ENCODE results near the gene TCP11.

TCP11 gene

GRCh38 chr6:35096129-35096862, 44.8 kb downstream of the TCP11 start:
- DNase-seq (ENCODE audit: extremely low spot score, insufficient read length, low read depth) = no peak
- FAIRE-seq = no peak

- FAIRE-seq (no peak), DNase-seq (ENCODE audit: extremely low spot score, insufficient read length, low read depth) (no peak)
These were observed 47.0 kb downstream of the TCP11 start for GRCh38 chr6:35094183-35094582.

DNA sequence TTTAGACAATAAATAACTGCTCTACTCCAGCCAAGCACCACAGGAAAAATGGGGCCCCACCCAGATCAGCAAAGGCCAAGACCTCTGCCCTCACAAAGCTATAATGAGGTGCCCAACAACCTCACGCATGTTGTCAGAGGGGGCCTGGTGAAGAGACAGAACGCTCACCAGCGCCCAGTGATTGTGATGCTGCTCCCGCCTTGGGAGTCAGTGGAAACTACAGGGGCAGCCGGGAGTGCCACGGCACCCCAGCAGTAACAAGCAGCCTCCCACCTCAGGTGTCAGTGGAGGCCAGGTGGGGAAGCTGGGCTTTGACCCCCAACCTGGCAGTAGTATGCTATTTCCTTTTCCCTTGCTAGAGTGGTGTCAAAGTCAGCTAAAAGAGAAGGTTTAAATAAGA, 47.4 kb downstream of the TCP11 start:
- no peak for DNase-seq (ENCODE audit: extremely low spot score, insufficient read length, low read depth)
- no peak for FAIRE-seq

DNA sequence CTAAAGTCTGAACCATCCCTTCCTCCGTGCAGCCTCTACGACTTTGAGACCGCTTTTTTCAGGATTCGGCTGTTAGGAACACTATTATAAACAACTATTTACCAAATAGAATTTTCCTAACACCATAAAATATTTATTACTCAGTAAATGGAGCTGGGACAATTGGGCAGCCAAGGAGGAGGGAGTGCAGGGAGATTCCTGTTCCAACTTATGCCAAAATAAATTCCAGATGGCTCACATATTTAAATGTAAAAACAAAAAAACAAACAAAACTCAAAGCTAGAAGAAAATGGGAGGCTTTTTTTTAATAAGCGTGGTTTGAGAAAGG, 48.1 kb downstream of the TCP11 start:
- FAIRE-seq (no peak), DNase-seq (ENCODE audit: extremely low spot score, insufficient read length, low read depth) (no peak)

- DNase-seq (ENCODE audit: extremely low spot score, insufficient read length, low read depth) (no peak), FAIRE-seq (no peak)
These were observed 48.6 kb downstream of the TCP11 start for GRCh38 chr6:35092362-35093117.

DNA sequence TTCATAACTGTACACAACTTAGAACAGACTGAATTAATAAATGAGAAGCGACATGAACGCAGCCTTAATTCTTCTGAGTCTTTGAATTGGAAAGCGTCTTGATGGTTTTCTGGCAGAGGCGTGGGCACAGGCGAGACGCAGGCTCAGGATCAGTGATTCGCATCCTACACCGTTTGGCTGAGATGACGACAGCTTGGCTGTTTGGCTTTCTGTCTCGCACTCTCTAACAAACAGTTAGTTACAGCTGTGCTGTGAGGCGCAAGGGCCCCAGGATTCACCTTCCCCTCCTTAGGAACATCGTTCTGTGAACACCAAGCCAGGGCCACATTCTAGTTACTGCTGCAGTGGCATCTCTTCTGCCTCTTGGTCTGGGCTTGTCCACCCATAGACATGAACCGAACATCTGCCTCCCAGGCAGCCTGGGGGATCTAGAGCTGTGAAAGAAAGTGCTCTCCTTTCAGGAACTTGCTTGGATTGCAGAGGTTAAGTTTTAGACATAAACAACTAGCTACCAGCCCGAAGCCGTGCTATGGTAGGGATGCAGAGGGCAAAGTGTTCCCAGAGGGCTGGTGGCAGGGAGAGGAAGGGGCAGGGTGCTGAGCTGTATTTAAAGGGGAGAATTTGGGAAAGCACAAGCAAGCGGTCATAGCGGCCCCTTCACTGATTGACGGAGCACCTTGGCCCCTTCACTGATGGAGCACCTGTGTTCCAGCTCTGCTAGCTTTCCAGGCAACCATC, 49.6 kb downstream of the TCP11 start:
- DNase-seq (ENCODE audit: extremely low spot score, insufficient read length, low read depth) (no peak), FAIRE-seq (no peak)

DNA sequence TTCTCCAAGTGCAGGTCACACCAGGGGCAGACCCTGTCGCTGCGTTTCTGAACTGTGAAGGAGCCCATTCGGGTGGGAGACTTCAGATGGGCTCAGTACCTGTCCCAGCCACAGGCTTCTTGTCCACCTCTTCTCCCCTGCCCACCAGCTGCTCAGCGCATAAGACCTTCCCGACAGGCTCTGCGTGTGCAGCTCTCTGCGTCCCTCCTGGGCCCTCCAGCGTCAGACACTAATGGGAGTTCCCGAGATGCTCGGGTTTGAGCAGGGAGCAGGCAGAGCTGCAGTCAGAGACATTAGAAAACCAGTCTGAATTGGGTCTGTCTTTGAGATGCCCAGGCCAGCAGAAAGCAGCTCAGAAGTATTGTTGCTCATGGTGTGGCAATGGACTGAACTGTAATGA, 50.4 kb downstream of the TCP11 start:
- no peak for FAIRE-seq
- DNase-seq (ENCODE audit: extremely low spot score, insufficient read length, low read depth) = no peak

GRCh38 chr6:35089935-35090505, 51.1 kb downstream of the TCP11 start:
- FAIRE-seq = no peak
- no peak for DNase-seq (ENCODE audit: extremely low spot score, insufficient read length, low read depth)

DNA sequence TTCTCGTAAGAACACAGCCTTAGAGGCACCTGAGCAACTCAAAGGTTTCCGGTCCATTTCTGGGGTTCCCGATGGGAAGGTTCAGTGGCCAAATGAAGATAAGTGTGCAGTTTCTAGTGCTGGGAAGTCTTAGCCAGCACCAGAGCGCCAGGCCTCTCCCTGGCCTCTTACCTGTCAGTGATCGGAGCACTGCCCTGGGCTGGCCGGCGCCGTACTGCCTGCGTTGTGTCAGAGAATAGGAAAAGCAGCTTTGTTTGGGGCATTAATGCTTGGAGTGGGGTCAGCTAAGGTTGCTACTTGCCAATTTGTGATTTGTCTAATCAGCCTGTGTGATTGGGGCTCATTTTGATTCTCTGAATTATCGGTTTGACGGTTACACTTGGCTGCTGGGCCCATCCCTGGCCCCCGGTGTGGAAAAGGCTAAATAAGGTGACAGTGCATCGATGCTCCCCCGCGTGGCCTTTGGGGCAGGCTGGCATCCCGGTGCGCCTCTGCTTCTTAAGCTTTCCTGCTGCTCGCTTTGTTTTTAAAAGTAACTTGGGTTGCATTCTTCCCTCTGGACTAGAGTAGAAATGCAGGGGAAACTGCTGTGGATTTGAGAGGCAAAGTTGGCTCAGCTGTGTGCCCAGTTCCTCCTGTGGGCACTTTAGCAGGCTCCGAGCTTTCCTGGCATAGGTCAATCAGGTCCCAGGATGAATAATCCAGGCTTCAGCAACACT, 51.8 kb downstream of the TCP11 start:
- no peak for DNase-seq (ENCODE audit: extremely low spot score, insufficient read length, low read depth)
- FAIRE-seq = no peak

- no peak for DNase-seq (ENCODE audit: extremely low spot score, insufficient read length, low read depth)
- FAIRE-seq = no peak
These were observed 52.6 kb downstream of the TCP11 start for GRCh38 chr6:35088281-35089215.

DNA sequence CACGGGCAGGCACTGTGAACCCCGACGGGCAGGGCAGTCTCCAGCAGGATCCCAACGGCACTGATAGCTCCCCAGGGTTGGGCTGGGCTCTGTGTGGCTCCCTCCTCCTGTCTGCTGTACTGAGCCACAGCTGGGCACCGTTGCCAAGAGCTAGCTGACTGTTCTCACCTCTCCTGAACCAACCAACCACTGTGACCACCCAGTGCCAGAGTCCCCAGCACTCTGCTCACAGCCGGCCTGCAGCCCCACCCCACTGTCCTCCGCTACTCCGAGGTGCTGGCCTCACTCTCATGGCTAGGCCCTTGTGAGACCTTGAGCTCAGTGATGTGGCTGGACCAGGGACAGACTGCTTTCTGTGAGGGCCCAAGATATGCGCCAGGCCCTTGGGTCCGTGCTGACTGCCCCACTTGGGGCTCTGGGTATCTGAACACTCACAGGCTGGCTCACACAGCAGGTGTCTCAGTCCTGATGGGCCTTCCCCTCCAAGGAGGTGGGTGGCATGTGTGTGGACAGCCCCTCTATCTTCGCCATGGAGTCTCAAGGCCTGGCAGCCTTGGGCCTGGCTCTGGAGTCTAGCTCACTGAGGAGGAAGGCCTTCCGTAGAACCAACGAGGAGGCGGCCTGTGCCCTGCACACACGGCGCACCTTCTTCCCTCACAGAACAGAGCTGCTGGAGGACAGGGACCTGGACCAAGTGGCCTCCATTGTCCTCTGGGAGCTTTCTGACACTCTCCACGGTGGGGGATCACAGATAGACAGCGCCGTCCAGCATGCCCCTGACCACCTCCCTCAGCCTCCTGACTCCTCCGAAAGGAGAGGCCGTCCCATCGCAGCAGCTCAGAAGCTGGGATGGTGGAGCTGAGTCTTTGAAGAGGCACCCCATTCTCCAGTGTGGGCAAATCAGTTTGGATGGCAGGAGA, 53.5 kb downstream of the TCP11 start:
- FAIRE-seq (no peak), DNase-seq (ENCODE audit: extremely low spot score, insufficient read length, low read depth) (no peak)

DNA sequence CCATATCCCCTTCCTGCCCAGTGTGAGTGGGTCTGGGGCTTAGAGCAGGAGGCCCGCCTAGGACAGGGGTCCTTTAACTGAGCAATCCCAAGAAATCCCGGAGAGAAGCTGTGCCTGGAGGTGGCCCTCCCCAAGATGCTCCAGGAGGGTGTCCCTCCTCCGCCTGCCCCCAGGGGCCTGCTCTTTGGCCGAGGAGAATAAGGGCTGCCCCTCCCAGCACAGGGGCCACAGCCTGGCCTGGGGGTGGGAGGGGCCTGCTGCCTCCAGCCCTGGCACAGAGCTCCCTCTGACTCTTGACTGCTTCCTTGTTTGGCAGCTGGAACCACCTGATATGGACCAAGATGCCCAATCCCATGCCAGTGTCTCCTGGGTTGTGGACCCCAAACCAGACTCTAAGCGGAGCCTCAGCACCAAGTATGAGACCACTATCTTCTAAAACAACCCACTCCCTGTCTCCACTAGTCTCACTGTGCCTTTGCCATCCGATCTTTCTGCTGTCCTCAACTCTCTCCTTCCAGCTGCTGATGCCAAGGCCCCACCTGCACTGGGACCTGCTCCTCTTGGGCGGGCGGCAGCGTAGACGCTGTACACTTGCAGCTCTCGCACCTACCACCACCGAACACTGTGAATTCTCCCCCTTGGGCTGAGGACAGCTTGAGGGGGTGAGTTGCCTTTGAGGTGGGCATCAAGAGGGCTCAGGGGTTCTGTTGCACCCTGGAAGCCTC, 54.3 kb downstream of the TCP11 start:
- FAIRE-seq (no peak), DNase-seq (ENCODE audit: extremely low spot score, insufficient read length, low read depth) (no peak)

- DNase-seq (ENCODE audit: extremely low spot score, insufficient read length, low read depth) = no peak
- FAIRE-seq = no peak
These were observed 54.9 kb downstream of the TCP11 start for GRCh38 chr6:35086282-35086632.

DNA sequence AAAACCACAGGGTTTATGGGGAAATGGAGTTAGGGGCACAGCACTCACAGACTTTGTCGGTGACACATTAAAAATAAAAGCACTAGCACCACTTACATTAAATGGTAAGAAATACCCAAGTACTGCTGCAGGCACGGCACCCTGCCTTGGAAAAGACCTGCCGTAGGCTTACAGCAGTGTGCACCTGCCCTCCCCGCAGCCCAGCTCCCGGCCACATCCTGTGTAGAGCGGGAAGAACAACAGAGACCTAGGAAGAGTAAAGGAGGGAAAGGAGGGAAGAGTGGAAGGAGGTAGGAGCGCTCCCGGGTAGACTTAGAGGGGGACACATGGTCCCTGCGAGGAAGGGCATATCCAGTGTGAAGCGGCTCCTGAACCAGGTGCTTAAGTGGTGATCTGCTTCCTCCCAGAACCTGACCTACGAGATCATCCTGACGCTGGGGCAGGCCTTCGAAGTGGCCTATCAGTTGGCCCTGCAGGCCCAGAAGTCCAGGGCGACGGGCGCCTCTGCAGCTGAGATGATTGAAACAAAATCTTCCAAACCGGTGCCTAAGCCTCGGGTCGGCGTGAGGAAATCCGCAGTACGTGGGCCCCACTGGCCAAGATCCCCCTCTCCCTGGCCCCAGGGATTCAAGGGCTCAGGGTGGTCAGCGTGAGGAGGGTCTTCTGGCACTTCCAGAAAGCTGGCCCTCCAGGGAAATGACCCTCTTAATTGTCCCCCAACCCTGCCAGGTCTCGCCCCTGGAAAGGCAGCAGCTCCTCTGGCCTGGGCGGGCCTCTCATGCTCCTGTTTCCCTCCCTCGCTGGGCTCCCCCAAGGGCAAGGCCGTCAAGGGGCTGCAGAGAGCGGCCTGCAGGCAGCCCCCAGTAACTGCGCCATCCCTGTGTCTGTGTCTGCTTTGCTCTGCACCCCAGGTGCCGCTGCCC, 55.5 kb downstream of the TCP11 start:
- DNase-seq (ENCODE audit: extremely low spot score, insufficient read length, low read depth) (no peak), FAIRE-seq (no peak)

GRCh38 chr6:35084511-35085203, 56.5 kb downstream of the TCP11 start:
- DNase-seq (ENCODE audit: extremely low spot score, insufficient read length, low read depth) = no peak
- no peak for FAIRE-seq

GRCh38 chr6:35084041-35084491, 57.1 kb downstream of the TCP11 start:
- DNase-seq (ENCODE audit: extremely low spot score, insufficient read length, low read depth) = no peak
- no peak for FAIRE-seq

Data from GM18507 (cell line).